Right renal cortex interstitium (tissue), 3 donors: ENCODE data around the gene ASRGL1. TPM values are rescaled to one million over a fixed set of nuclear protein-coding genes. Genes with fewer than 3 reads are reported as not detected.
"Not testable (repeated sequence)": the region's sequence is repeated elsewhere in the genome, so short reads cannot be mapped to it uniquely, and the experiment has no call there.

Source experiments
- DNase-seq, 3 donors: peaks; one replicate each; pipeline ENCODE4 v3.0.0-alpha.2; 2013; ENCODE audit warnings: low read depth in 3 of 3, low spot score in 2 of 3
- polyA plus RNA-seq, 3 donors: library from polyadenylated mRNA; unstranded; fragments of 120-200 nt; gene quantifications; one replicate each; pipeline ENCODE4 v1.2.1, GENCODE V29; 2013; ENCODE audit not compliant: insufficient read length in 3 of 3

Gene ASRGL1
- 10 to 100 TPM; 42.5 to 61.3 (median 56.1) TPM for polyA plus RNA-seq

DNA sequence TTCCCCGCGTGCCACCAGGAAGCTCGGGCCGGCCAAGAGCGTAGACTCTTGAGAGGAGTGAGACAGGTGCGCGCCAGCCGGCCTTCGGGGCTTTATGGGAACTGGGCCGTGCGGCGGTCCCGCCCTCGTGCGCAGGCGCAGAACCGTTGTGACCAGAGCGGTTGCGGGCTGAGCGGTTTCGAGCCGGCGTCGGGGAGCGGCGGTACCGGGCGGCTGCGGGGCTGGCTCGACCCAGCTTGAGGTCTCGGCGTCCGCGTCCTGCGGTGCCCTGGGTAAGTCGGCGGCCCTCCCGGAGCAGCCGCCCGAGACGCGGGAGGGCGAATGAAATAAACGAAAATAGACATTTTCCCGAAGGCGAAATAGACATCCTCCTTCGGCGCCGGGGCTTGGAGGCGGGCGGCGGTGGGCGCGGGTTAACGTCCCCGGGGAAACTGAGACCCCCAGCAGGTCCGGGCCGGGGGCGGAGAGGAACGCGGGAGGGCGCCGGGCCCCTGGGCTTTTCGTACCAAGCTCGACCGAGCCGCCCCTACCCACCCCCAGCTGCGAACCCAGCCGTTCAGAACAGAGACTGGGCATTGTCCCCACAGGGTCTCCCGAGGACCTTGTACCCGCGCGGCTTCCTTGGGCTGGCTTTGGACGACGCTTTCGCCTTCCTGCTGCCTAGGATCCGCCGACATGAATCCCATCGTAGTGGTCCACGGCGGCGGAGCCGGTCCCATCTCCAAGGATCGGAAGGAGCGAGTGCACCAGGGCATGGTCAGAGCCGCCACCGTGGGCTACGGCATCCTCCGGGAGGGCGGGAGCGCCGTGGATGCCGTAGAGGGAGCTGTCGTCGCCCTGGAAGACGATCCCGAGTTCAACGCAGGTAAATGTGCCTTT, at the start of gene ASRGL1:
Gene ASRGL1 (plus strand): TSS at position 146 of the 879 bp plus-strand sequence. CDS start 530 bp downstream, at position 676.
- DNase-seq = peak in 1 of 3 donors; percentile 65

DNA sequence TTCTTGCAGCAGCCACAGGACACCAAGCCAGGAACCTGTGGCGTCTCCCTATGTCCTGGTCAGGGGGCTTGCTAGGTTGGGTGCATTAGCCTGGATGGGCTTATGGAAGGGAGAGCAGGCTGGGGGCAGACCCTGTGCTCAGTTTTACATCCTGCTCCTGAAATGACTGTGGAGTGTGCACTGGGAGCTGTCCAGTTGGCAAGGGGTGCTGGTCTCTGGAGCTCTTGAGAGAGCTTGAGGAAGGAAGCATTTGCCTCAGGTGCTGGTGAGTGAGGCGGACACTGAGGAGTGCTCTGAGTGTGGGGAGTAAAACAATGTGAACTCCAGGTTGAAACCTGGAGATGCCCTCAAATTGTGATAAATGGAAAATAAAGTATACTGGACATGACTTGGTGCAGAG, 41.7 kb upstream of the ASRGL1 start:
- DNase-seq = peak; percentile 18 to 29 (median 23)

DNA sequence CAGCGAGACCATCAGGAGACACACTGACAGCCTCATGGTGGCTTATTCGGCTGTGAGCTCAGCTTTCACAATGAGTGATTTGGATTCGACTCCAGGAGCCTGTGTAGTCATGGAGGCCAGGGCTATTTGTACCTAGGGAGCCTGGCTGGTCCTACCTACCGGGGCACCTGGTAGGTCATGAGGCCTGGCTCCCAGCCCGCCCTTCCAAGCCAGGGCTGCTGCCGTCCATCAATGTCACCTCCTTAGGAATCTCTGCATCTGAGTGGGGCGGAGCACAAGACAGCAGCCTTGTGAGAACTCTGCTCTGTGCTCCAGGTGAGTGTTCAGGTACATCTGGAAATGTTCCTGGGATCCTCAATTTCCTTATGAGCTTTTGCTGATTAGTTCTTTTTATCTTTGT, 38.3 kb upstream of the ASRGL1 start, which contains the start of gene SCGB1D4:
Gene SCGB1D4 (minus strand): TSS at position 101 of the 400 bp plus-strand sequence. CDS start 65 bp downstream, at position 36.
- DNase-seq = no peak

DNA sequence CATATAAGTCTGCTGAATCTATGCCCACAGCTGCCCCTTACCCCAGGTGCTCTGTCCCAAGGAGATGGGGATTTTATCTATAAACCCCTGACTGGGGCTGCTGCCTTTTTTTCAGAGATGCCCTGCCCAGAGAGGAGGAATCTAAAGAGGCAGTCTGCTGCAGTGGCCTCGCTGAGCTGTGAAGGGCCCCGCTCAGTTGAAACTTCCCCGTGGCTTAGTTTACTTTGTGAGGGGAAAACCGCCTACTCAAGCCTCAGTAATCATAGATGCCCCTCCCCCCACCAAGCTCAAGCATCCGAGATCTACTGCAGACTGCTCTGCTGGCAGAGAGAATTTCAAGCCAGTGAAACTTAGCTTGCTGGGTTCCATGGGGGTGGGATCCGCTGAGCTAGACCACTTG, 31.0 kb upstream of the ASRGL1 start:
- DNase-seq = no peak

DNA sequence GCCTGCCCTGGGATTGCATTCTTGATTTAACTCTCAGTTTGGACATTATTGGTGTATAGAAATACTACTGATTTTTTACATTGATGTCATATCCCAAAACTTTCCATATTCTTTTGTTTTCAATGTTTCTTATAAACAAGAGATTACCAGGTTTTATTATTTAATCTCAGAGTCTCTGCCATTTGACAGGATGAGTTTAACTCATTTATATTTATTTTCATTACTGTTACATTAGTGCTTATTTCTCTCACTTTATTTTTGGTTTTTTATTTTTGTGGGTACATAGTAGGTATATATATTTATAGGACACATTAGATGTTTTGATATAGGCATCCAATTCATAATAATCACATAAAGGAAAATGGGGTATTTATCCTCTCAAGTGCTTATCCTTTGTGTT, 29.3 kb upstream of the ASRGL1 start:
- no peak for DNase-seq

DNA sequence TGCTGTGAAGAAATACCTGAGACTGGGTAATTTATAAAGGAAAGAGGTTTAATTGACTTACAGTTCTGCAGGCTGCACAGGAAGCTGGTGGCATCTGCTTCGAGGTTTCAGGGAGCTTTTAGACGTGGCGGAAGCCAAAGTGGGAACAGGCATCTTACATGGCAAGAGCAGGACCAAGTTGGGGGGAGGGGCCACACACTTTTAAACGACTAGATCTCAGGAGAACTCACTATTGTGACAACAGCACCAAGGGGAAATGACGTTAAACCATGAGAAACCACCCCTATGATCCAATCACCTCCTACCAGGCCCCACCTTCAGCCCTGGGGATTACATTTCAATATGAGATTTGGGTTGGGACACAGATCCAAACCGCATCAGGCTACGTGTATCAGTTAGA, 27.3 kb upstream of the ASRGL1 start:
- DNase-seq = no peak

DNA sequence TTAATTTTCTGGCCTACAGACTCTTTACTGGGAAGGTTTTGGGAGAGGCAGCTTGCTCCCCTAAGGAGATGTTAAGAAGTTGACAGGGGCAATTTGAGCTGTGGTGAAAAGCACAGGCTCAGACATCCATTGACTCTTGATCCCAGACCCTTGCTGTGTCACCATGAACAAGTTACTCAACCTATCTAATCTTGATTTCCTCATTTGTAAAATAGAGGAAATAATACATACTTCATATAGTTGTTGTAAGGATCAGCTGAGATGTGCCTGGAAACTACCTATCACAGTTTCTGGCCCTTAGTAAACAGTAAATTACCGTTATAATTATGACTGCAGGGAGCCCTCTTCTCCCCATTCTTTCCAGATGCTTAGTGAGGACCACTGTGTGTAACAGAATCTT, 21.8 kb upstream of the ASRGL1 start:
- no peak for DNase-seq

DNA sequence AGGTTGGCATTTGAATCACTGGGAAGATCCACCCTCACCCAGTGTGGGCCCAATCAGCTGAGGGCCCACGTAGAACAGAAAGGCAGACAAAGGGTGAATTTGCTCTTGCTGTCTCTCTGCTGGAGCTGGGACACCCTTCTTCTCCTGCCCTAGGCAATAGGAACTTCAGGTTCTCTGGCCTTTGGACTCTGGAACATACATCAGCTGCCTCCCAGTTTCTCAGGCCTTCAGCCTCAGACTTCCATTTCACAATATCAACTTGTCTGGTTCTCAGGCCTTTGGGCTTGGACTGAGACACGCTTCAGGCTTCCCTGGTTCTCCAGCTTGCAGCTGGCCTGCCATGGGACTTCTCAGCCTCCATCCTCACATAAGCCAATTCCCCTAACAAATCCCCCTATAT, 14.7 kb upstream of the ASRGL1 start:
- DNase-seq = no peak

DNA sequence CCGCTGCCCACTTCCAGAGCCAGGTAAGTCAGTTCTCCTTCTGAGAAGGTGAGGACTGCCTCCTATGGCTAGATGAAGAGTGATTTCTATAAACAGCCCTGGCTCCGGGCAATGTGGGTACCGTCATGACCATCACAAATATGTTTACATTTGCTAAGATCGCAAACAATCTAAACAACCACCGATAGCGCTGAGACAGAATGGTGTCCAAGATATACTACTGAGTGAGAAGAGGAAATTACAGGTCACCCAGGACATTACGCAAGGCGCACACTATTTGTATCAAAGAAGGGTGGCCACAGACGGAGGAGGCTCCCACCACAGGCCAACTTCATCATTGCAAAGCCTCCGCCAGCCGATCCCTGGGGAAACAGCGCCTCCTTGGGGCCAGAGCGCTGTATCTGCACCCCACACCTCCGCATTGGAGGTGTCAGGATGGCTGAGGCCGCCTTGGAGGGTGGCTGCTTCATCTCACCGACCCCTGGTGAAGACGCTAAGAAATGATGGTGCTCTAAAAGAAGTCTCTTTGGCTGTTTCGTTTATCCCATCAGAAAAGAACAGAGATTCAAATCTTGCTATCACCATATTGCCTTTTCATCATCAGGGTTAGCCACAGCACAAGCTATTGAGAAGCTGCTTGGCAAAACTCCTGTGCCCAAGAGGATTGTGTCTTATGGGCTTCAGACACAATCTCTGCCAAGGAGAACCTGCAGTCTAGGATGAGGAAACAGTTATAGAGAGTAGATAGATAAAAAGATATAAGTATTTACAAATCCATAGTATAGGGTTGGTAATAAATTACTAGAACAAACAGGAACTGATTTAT, 12.3 kb upstream of the ASRGL1 start:
- DNase-seq = no peak

DNA sequence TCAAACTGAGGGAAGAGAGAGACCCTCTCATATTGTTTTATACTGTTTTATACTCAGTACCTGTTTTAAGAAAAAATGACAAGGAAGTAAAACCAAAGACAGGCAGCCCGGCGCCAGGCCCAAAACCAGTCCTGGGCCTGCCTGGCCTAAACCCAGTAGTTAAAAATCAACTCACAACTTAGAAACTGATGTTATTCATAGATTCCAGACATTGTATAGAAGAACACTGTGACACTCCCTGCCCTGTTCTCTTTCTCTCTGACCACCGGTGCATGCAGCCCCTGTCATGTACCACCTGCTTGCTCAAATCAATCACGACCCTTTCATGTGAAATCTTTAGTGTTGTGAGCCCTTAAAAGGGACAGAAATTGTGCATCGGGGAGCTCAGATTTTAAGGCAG, 11.5 kb upstream of the ASRGL1 start:
- not testable (repeated sequence) for DNase-seq

DNA sequence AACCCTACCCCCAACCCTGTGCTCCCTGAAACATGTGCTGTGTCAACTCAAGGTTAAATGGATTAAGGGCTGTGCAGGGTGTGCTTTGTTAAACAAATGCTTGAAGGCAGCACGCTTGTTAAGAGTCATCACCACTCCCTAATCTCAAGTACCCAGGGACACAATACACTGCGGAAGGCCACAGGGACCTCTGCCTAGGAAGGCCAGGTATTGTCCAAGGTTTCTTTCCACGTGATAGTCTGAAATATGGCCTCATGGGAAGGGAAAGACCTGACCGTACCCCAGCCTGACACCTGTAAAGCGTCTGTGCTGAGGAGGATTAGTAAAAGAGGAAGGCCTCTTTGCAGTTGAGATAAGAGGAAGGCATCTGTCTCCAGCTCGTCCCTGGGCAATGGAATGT, 10.5 kb upstream of the ASRGL1 start:
- not testable (repeated sequence) for DNase-seq

DNA sequence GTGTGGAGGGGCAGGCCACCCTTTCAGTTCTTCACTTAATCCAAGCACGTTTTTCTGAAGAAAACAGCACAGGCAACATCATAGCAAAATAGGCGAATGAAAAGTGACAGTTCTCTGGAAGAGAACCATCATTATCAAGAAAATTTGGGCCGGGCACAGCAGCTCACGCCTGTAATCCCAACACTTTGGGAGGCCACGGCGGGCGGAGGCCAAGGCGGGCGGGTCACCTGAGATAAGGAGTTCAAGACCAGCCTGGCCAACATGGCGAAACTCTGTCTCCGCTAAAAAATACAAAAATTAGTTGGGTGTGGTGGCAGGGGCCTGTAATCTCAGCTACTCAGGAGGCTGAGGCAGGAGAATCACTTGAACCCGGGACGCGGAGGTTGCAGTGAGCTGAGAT, 9.7 kb upstream of the ASRGL1 start:
- DNase-seq = not testable (repeated sequence)

DNA sequence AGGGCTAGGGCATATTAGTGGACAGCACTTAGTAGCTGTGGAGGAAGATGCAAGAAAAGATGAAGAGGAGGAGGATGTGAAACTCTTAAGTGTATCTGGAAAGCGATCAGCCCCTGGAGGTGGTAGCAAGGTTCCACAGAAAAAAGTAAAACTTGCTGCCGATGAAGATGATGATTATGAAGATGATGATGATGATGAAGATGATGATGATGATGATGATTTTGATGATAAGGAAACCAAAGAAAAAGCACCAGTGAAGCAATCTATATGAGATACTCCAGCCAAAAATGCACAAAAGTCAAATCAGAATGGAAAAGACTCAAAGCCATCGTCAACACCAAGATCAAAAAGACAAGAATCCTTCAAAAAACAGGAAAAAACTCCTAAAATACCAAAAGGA, 6.0 kb upstream of the ASRGL1 start:
- DNase-seq = not testable (repeated sequence)

DNA sequence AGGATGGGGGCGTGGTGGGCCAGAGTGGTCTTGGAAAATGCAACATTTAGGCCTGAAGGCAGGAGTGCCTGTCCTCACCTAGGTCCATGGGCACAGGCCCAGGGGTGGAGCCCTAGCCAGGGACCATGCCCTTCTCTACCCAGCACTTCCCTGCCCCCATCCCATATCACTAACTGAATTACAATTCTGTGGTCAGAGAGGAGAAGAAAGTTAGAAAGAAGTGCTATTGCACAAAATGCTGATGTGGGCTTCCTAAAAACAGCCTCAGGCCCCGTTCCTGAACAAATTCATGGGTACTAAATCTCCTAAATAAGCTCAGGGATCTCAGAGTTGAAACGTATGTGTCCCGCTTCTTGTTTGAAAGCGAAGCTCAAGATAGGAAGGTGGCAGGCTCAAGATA, 3.5 kb upstream of the ASRGL1 start:
- no peak for DNase-seq

DNA sequence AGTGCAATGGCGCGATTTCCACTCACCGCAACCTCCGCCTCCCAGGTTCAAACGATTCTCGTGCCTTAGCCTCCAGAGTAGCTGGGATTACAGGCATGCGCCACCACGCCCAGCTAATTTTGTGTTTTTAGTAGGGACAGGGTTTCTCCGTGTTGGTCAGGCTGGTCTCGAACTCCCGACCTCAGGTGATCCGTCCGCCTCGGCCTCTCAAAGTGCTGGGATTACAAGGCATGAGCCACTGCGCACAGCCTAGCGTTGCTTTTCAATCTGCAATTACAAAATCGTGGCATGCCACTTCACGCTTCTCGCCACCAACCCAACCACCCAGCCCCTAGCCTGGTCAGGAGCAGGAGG, 322 bp upstream of the ASRGL1 start:
- DNase-seq = not testable (repeated sequence)

DNA sequence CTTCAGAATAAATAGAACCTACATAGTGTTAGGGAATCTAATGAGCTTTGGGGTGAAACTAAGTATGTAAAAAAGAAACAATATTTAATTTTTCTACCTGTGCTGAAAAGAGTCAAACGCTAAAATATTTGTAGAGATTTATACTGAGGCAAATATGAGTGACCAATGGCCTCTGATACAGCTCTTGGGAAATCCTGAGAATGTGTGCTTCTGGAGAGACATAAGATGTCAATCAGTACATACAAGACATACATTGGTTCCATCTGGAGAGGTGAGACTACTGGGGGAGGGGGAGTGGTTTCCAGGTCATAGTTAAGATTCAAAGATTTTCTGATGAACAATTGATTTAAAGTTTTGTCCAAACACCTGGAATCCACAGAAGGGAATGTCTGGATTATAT, 970 bp downstream of the ASRGL1 start:
- no peak for DNase-seq

DNA sequence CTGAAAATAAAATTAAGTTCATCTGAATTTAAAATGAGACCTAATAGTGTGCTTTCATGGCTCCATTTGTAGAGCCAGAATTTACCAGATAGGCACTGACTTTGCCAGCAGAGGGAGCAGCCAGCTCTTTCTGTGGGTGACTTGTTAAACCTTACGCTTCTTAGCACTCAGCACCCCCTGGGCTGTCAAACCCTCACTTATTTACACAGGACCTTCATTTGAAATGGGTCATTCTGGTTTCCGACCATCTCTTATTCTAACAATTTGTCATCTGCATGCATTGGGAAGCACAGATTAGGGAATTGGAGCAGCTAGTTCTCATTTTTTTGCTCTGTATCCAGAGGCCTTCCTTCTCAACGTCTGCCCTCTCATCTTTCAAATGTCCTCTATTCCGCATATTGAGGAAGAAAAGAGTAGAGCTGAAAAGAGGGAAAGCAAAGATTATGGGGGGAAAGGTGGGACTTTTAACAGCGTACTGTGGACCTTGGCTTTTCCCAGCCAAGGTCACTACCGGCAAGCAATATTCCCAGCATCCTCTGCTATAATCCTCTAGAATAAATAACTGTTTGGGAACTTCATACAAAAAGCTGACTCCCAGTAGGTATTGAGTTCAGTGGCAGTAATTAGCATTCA, 3.1 kb downstream of the ASRGL1 start:
- DNase-seq = no peak

DNA sequence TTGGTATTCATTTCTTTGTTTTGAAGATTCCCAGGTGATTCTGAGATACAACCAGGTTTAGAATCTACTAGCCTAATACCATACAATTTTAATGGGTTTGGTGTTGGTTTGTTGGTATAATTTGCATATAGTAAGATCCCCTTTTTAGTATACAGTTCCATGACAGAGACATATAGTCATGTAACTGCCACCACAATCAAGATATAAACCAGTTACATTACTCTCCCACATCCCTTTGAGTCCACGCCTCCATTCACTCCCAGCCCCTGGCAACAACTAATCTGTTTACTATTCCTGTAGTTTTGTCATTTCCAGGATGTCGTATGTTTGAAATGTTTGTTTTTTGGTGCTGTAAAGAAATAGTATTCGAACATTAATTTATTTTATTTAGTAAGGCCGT, 4.3 kb downstream of the ASRGL1 start:
- DNase-seq = no peak

DNA sequence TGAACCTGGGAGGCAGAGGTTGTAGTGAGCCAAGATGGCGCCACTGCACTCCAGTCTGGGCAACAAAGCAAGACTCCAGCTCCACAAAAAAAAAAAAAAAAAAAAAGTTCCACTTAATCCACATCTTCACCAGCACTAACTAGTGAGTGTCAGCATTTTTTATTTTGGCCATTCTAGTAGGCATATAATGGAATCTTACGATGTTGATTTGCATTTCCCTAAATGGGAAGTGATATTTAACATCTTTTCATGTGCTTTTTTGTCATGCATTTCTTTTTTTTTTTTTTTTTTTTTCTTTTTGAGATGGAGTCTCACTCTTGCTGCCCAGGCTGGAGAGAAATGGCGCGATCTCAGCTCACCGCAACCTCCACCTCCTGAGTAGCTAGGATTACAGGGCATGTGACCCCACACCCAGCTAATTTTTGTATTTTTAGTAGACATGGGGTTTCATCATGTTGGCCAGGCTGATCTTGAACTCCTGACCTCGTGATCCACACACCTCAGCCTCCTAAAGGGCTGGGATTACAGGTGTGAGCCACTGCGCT, 6.5 kb downstream of the ASRGL1 start:
- not testable (repeated sequence) for DNase-seq

DNA sequence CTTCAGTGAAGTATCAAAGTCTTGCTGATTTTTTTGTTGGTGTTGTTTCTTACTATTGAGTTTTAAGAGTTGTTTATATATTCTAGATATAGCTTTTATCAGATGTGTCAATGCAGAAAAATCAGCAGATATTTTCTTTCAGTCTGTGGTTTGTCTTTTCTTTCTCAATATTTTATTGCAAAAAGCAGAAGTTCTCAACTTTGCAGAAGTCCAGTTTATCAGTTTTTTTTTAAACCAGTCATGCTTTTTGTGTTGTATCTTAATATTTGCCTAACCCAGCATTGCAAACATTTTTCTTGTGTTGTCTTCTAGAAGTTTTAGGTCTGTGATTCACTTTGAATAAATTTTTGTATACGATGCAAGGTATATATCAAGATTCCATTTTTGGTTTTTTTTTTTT, 7.0 kb downstream of the ASRGL1 start:
- no peak for DNase-seq

DNA sequence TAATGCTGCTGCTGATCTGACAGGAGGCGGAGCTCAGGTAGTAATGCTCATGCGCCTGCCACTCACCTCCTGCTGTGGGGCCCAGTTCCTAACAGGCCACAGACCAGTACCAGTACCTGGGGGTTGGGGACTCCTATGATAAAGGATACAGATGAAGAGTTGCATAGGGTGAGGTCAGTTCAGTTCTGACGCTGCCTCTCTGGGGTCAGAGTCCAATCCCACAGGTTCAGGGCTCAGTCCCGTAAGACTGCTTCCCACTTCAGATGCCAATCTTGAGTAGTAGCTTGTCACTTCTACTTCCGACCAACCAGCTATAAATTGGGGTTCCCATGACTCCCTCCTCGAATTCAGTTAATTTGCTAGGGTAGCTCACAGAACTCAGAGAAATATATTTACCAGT, 8.6 kb downstream of the ASRGL1 start:
- DNase-seq = no peak
